Caki2 (cell line): ENCODE results near the gene AADACL4. TPM values are rescaled to one million over a fixed set of nuclear protein-coding genes. Genes with fewer than 3 reads are reported as not detected.

Experiments
- DNase-seq: peaks from one replicate; pipeline ENCODE4 v3.0.0-alpha.2; 2015; ENCODE audit warnings: low read depth
- in situ Hi-C: cut with HindIII; loops from 2 replicates; pipeline ENCODE4 v1.10.0; 2016; ENCODE audit warnings: low sequenced_read_pairs, low pct_unique_long_range_greater_than_20kb, mixed read lengths
- total RNA-seq: library from RNA; depleted of rRNA; stranded (reverse); fragments of >200 nt; shearing (Covaris generic); gene quantifications from 2 replicates; pipeline ENCODE4 v1.2.3, GENCODE V29; 2014; ENCODE audit warnings: low replicate concordance; rRNA removed

Gene AADACL4
- total RNA-seq, result not detected in 2 replicates

- DNase-seq, result no peak
- in situ Hi-C loops, result no loop called here
Measured at GRCh38 chr1:12643785-12644184, at the start of gene AADACL4. Gene AADACL4 (plus strand): TSS chr1:12644085. CDS start chr1:12644547, 462 bp downstream.

GRCh38 chr1:12594490-12594889 is 49.4 kb upstream of the AADACL4 start:
- in situ Hi-C loops, result no loop called here
- DNase-seq, result no peak

DNA sequence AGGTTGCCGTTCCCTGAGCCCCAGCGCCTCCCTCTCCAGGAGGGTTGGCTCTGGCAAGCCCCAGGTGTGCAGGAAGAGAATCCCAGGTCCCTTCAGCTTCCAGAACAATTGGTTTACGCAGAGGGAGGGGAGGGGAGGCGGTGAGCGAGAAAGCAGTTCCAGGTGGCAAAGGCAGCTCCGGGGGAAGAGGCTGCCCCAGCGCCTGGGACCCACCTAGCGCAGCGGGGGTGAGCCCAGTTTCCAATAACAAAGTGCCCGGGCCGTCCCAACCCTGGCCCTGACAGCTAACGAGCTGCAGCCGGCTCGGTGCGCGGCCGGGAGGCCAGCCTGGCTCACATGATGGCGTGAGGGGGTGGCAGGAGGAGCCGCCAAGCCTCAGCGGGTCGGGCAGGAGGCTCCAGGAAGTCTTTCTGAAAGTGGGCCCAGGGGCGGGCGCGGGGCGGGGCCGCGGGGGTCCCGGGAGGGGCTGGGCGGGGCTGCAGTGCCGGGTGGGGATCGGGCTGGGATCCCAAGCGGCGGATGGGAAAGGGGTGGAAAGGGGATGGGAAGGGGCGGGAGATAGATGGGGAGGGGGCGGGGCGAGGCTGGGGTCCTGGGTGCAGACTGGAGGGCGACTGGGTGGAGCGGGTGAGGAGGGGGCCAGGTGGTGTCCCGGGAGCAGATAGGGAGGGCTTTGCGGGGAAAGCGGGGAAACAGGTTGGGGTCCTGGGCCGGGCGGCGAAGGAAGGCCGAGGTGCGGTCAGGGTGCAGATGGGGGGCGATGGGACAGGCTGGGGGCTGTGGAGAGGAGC is 48.7 kb upstream of the AADACL4 start:
- peak; percentile 89 for DNase-seq

DNA sequence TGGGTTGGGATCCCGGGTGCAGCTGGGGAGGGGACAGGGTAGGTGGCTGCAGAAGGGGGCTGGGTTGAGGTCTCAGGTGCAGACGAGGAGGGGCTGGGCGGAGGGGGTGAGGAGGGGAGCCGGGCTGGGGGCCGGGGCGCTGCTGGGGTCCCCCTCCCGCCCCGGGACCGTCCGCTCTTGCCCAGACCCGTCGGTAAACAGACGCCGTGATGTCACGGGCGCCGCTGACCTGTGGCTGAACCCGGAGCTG is 48.2 kb upstream of the AADACL4 start:
- in situ Hi-C loops, result no loop called here
- DNase-seq, result no peak

More for the DNA sequence above, 48.7 kb upstream of the AADACL4 start:
- in situ Hi-C loops, result no loop called here

DNA sequence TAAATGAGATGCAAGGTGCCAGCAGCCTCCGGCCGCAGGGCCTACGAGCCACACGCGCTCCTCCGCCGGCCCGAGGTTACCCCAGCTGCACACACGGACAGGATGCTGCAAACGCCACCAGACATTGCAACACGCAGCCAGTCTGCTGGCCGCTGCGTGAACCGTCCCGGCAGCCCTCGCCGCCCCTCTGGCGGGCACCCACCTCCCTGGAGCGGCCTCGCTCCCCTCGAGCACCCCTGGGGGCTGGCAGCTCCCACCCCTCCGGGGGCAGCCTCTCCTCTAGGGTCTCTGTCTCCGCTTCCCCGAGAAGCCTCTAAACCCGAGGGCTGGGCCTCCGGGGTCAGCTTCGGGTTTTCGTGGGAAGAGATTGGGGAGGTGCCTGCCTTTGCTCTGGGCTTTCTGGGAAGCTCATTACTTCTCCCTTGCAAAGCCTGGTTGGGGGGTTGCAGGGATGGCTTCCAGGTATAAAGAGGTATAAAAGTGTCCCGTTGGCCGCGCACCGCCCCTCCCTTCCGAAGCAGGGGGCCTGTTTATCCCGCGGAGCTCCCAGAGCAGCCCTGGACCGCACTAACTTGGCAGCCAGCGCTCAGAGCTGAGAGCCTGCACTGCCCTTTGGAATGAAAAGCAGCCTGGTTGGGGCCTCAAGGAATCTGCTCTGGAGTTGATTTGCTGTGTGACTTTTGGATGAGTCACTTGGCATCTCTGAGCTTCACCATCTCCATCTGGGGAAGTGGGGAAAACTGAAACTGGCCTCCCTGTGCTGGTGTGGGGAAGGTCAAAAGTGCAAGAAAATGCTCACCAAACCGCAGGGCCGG is 47.7 kb upstream of the AADACL4 start:
- in situ Hi-C loops, result no loop called here

GRCh38 chr1:12597792-12598191 is 46.1 kb upstream of the AADACL4 start:
- peak; percentile 85 for DNase-seq
- in situ Hi-C loops, result no loop called here

More for the DNA sequence above, 47.7 kb upstream of the AADACL4 start:
- peak; percentile 96 for DNase-seq

GRCh38 chr1:12598974-12599373 is 44.9 kb upstream of the AADACL4 start:
- no peak for DNase-seq
- in situ Hi-C loops, result no loop called here

- in situ Hi-C loops, result no loop called here
Measured at GRCh38 chr1:12599657-12600056, 44.2 kb upstream of the AADACL4 start.

GRCh38 chr1:12600335-12600734 is 43.5 kb upstream of the AADACL4 start:
- DNase-seq, result no peak
- in situ Hi-C loops, result no loop called here

More at GRCh38 chr1:12599657-12600056, 44.2 kb upstream of the AADACL4 start:
- no peak for DNase-seq

DNA sequence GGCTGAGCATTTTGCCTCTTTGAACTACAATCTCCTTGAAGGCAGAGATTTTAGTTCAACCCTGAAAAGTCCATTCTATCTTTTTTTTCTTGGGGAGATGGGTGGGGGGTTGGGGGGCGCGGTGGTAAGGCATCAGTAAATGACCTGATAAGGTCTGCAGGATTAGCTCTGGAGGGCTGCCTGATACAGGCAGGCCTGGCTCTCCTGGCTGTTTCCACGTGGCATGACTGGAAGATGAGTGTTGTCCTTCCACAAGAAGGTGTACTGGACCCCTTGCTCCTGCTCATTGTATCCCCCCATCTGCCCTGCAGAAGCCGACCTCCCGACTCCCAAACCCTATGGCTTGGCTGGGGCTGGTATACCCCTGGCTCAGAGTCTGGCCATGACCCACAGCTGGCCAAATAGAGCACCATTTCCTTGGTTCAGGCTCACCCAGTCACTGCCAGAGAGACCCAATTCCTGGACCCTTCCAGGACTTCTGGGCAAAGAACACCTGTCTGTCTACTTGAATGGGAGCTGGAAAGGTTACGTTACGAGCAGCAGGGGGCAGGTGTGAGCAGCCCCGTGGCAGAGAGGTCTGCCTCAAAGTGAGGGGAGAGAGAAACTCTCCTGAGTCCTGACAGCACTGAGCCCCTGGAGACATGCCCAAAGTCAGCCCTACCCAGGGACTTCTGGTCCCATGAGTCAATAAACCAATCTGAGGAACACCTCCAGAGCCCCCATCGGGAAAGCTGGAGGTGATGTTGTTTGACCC is 42.8 kb upstream of the AADACL4 start:
- in situ Hi-C loops, result no loop called here

DNA sequence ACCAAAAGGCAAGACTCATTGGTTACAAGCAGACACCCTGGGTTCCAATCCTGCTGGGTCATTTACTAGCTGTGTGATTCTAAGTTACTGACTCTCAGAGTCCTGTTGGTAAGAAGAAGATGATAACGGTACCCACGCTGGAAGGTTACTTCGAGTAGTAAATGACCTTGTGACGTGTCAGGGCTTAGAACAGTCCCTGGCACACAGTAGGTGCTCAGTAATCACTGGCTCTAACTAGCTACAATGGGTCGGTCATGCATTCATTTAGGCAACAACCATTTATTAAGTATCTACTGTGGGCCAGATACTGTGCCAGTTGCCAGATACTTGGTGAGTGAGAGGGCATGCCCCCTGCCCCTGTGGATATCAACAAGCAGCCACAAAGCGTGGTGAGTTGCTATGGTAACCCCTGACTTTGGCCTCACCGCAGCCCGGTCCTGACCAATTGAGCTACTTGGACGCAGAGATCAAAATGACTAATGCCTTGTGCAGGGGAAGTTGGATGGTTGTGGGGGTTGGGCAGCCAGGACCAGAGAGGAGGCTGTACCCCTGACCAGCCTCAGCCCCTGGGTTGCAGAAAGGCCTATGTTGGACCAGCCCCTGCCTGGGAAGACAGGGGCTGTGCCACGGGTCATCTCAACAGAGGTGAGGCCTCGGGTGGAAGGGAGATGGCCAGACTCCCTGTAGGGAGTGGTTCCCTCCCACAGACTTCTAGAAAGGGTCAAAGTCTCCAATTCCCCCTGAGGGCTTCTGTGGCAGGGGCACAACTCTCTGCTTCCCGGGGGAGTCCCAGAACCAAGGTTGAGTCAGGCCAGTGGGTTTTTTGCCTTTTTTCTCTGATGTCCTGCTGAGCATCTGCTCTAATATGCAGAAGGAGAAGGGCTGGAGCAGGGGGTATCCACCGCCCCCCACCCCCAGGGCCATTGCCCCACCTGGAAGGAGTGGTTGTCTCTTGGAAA is 41.9 kb upstream of the AADACL4 start:
- DNase-seq, result peak; percentile 95
- in situ Hi-C loops, result no loop called here

More for the DNA sequence above, 42.8 kb upstream of the AADACL4 start:
- DNase-seq, result no peak

DNA sequence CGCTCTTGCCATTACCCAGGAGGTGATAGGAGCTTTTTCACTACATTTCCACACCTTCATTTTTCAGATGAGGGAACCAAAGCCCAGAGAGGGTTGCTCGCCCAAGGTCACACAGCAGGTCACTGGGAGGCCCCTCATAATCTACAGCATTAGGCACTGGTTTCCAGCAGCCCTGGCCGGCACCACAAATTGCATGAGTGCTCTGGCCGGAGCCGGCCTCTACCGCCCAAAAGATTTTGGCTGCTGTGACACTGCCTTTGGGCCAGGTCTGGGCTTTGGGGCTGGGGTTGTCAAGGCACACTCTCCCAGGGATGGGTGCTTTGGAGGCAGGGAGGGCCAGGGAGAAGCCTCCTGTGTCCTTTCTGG is 41.2 kb upstream of the AADACL4 start:
- no peak for DNase-seq
- in situ Hi-C loops, result no loop called here

DNA sequence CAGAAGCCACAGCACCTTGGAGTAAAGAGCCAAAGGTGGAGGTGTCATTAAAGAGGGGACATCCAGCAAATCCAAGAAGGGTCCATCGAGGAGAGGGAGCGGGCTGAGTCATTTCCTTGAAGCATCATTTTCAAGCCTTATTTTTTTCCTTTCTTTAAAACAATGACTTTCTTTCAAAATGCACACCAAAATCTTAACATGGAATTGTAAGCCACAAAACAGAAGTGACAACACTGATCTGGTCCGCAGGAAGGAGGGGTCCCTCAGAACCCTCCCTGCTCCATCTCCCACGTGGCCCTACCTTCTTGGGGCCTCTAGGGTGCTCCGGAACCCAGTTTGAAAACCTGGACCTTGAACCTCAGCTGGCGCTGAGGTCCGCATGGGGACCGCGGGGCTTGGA is 40.7 kb upstream of the AADACL4 start:
- in situ Hi-C loops, result no loop called here
- peak; percentile 18 for DNase-seq

DNA sequence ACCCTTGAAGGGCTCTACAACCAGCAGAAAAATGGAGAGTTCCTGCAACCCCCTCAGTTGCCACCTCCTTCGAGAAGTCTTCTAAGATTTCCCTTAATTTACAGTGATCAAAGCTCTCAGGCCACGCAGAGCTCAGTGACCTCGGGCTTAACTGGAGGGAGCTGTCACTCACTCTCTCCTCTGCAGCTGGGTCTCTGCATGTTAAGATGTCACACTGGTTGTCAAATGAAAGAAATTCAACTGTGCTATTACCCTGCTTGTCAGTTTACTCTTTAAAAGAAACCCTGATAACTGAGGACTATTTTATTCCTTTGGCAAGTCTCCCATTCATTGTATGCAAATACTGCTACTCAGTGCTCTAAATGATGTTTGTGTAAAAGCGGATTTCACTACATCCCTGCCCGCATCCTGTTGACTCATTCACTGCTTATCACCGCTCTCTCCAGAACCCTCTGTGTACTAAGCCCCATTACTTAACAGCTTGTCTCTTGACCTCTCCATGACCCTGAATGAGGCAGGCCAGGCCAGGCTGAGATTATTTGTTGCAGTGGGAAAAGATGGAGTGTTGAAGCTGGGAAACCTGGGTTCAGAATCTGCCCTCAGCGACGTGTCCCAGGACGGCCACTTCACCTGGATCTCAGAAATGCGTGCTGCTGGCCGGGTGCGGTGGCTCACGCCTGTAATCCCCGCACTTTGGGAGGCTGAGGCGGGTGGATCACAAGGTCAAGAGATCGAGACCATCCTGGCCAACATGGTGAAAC is 39.6 kb upstream of the AADACL4 start:
- peak; percentile 89 for DNase-seq
- in situ Hi-C loops, result no loop called here

GRCh38 chr1:12604986-12605385 is 38.9 kb upstream of the AADACL4 start:
- in situ Hi-C loops, result no loop called here

GRCh38 chr1:12607263-12607662 is 36.6 kb upstream of the AADACL4 start:
- in situ Hi-C loops, result no loop called here
- peak; percentile 27 for DNase-seq

More at GRCh38 chr1:12604986-12605385, 38.9 kb upstream of the AADACL4 start:
- DNase-seq, result peak; percentile 17

- in situ Hi-C loops, result no loop called here
- peak; percentile 47 for DNase-seq
Measured at GRCh38 chr1:12608311-12608957, 35.5 kb upstream of the AADACL4 start.
